GM21576 (cell line): ENCODE results near the gene KRABD2.
"Not testable (repeated sequence)": the region's sequence is repeated elsewhere in the genome, so short reads cannot be mapped to it uniquely, and the experiment has no call there.

Experiments
- ATAC-seq: cut with Tn5 transposase; IDR thresholded peaks from one replicate; pipeline ENCODE4 v1.9.1; 2021; ENCODE audit warnings: mild to moderate bottlenecking, moderate library complexity; ENCODE audit not compliant: unreplicated experiment

KRABD2 gene

GRCh38 chr17:8393470-8394231, 17.1 kb upstream of the KRABD2 start:
- no peak for ATAC-seq

DNA sequence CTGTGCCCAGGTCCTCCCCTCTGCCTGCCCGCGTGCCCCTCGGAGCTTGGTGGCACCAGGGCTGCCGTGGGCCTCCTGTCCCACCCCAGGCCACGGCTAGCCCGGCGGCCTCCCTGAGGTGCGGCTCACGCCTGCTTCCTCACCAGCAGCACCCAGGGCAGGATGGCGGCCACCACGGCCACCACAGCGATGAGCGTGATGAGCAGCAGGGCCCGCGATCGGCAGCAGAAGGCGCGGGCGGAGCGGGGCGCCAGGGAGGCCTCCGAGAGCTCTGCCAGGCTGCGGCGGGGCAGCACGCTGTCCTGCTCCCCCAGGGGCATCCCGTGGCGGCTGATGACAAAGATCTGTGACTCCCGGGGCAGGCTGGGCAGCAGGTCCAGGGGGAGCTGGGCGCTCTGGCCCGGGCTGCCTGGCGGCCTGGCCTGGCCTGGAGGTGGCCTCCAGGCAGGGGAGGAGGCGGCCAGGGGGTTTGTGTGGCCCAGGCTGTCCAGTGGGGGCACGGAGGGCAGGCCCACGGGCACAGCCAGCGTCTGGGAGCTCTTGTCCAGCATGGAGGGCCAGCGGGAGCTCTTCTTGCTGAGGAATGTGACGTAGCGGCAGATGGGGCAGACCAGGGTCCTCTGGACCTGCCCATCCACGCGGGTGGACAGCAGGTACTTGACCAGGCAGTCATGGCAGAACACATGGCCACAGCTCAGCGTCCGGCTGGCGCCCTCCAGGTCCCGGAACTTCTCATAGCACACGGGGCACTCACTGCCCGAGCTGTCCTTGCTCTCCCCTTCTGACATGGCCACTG, 16.4 kb upstream of the KRABD2 start:
- ATAC-seq, result no peak

GRCh38 chr17:8392274-8392673, 15.8 kb upstream of the KRABD2 start:
- no peak for ATAC-seq

DNA sequence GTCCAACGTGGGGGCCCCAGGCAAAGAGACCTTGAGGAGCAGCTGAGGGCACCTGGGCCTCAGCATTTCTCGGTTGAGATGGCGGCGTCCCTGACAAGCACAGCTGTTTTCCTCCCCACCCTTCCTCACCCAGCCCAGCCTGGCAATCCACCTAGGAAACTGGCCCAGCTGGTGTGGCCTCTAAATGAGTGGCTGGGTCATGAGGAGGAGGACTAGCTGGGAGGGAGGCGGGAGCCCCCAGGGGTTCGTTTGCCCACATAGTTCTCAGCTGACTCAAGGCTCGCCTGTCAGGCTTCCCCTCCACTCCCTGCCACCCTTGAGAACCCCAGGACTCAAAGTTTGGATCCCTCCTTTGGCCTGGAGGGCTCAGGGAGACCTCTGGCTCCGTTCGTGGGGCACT, 15.2 kb upstream of the KRABD2 start:
- ATAC-seq, result no peak

- ATAC-seq, result no peak
Observed at GRCh38 chr17:8387914-8388651, 11.6 kb upstream of the KRABD2 start.

GRCh38 chr17:8386841-8387240, 10.3 kb upstream of the KRABD2 start:
- no peak for ATAC-seq

GRCh38 chr17:8384801-8385378, 8.4 kb upstream of the KRABD2 start:
- ATAC-seq, result no peak

DNA sequence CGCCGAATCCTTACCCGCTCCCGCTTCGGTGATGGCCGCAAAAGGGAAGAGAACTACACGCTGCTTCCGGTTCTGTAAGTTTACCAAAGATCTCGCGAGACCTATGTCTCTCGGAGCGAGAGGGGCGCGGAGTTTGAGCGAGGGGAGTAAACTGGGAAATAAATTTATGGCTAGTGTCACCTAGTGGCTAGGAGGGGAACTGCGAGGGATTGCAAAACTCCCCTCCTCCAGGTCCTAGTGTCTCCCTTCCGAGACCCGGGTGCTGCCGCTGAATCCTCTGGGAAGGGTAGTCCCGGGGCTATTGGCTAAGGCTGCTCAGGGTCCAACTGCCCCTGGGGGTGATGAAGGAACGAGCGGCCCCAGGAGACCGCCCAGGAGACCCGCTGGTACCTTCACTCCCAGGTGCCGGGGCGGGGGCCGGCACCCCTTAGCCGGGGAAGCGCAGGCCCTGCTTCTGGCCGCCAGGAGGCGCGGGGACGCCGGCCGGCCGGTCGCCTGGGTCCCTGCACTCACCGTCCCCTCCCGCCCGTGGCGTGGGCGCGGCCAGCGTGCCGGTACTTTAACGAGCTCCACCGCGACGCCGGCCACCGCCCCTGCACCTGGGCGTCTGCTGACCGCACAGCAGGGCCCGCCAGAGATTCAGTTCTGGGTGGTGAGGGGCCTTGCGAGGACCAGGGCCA, 6.8 kb upstream of the KRABD2 start, which contains the start of gene RPL26:
RPL26 (minus strand) TSS at position 51 of the 680 bp plus-strand sequence. CDS start 883 bp downstream, outside the sequence.
- ATAC-seq, result peak; percentile 88

GRCh38 chr17:8382880-8383142, 6.3 kb upstream of the KRABD2 start:
- peak; percentile 2 for ATAC-seq

DNA sequence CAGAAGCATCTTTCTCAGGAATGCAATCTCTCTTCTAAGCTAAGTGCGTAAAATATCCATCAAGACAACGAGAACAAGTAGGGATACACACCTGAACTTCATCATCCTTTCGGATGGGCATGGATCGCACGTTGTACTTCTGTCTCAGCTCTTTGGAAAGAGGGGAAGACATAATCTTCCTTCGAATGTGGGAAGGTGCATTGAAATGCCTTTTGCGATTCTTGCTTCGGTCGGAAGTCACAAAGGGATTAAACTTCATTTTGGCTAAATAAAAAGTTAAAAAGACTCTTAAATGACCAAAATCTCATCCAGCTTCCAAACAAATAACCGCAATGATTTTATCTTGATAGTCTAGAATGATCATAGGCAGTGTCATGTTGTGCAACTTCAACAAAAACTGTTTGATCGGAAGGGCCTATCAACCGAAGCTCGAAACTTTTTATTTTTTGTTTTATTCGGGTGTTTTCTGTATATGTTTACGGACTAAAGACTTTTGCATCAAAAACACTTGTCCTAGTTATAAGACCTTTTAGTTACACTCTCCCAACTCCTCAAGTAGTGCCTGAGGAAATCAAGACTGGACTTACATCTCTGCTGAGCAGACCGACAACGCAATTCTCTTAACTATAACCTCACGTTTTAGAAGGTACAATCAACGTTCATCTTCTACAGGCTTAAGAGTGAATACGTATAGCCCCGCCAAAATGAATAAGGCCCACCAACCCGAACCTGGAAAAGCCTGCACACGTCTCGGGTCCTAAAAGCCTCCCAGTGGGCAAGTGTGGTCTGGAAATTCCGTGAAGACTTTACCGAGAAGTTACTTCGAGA, 5.8 kb upstream of the KRABD2 start:
- ATAC-seq, result no peak

GRCh38 chr17:8380049-8380448, 3.5 kb upstream of the KRABD2 start:
- no peak for ATAC-seq

GRCh38 chr17:8378117-8378516, 1.6 kb upstream of the KRABD2 start:
- not testable (repeated sequence) for ATAC-seq

DNA sequence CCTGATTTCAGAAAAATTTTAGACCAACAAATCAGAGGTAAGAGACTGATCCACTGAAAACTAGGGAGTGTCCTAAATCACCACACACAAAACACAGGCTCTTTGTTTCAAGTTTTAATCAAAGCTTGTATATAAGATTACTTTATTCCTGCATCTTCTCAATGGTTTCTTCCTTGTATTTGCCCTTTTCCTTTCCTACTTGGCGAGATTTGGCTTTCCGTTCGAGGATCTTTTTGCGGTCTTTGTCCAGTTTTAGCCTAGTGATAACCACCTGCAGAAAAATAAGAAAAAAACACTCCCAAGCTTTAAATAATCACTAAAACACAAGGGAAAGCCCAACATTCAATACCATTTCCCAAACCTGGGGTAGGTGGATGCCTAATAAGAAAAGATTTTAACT, 918 bp upstream of the KRABD2 start:
- no peak for ATAC-seq

DNA sequence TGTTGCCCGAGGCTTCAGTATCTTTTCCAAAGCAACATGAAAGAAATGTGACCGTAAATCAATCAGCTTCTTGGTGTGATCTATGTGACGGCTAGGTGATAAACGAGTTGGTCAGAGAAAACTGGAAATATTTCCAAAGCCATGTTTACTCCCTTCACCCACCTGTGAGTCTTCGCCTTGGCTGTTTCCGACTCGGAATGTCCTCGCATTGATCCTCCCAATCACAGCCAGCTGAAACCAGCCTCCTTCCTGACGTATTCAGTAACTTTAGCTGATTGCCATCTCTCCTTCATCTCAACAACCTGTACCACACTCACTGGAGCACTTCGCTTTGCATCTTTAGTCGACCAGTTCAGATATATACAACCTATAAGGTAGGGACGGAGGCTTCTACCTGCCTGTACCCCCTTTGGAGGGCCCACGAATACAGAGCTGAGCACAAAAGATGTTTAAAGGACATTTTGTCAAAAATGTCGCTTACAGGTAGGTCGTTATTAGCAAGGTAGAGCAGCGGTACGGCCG, 705 bp downstream of the KRABD2 start:
- no peak for ATAC-seq

DNA sequence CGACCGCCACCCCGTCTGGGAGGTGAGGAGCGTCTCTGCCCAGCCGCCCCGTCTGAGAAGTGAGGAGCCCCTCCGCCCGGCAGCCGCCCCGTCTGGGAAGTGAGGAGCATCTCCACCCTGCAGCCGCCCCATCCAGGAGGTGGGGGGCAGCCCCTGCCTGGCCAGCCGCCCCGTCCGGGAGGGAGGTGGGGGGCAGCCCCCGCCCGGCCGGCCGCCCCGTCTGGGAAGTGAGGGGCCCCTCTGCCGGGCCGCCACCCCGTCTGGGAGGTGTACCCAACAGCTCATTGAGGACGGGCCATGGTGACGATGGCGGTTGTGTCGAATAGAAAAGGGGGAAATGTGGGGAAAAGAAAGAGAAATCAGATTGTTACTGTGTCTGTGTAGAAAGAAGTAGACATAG, 2.6 kb downstream of the KRABD2 start:
- not testable (repeated sequence) for ATAC-seq

- ATAC-seq, result no peak
Observed at GRCh38 chr17:8372422-8372821, 4.1 kb downstream of the KRABD2 start.

GRCh38 chr17:8371786-8372185, 4.7 kb downstream of the KRABD2 start:
- ATAC-seq, result no peak

- ATAC-seq, result no peak
Observed at GRCh38 chr17:8369944-8370343, 6.6 kb downstream of the KRABD2 start.

DNA sequence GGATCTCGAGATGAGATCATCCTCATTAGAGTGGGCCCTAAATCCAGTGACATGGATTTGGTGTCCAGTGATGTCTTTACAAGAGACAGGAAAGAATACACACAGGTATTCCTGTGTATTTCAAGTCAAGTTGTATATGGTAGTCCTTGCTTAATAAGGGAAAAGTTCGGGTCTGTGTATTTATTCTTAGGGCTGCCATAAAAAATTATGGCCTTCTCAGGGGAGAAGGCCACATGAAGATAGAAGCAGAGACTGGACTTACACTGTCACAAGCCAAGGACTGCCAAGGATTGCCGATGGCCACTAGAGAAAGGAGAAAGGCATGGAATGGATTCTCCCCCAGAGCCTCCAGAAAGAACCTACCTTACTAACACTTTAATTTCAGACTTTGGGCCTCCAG, 8.3 kb downstream of the KRABD2 start:
- no peak for ATAC-seq

- ATAC-seq, result no peak
Observed at GRCh38 chr17:8366231-8366630, 10.3 kb downstream of the KRABD2 start.
